Posterior vena cava (tissue), 2 donors: ENCODE results near the gene TAF13. TPM values are rescaled to one million over a fixed set of nuclear protein-coding genes. Genes with fewer than 3 reads are reported as not detected.
A peak's percentile ranks its signal among the peaks of the same experiment; 100 is the strongest.
"Not testable (repeated sequence)": the region's sequence is repeated elsewhere in the genome, so short reads cannot be mapped to it uniquely, and the experiment has no call there.

ENCODE experiments used
- DNase-seq: peaks from one replicate; pipeline ENCODE4 v3.0.0-alpha.2; 2020; ENCODE audit warnings: low spot score
- intact Hi-C, 2 donors: fragments of 100-400 bp; cut with DNase I; formaldehyde crosslinking; loops; one replicate each; pipeline versions ENCODE4 v1.14.1 to v1.14.2; 2022 to 2023
- total RNA-seq, 2 donors: library from RNA; stranded (reverse); fragmentation: NEBNext Ultra II Directional; extraction: Animal tissue kit (Norgen Biotek cat#: 25700); gene quantifications; one replicate each; pipeline ENCODE4 v1.2.1, GENCODE V29; 2021
- donor health status: DM: yes; HTN: yes; CAD: no.
- donor health status: DM: yes; HTN: yes; CAD: no.

Gene TAF13
- total RNA-seq, 2 donors from 2014 or later: 63.3 to 99.1 TPM

DNA sequence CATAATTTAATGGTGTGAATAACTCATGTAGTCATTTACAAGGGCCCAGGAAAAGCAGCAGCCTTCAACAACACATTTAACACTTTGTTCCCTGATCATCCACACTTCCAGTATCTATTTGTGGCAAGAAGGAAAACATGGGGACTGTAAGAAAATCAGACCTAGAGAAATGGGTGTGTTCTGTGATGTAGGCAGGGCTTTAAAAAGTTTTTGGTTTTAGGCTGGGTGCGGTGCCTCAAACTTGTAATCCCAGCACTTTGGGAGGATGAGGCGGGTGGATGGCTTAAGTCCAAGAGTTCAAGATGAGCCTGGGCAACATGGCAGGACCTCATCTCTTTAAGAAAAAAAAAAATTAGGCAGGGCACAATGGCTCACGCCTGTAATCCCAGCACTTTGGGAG lies 19.7 kb downstream of the TAF13 start:
- intact Hi-C loops: no loop called here
- no peak for DNase-seq

DNA sequence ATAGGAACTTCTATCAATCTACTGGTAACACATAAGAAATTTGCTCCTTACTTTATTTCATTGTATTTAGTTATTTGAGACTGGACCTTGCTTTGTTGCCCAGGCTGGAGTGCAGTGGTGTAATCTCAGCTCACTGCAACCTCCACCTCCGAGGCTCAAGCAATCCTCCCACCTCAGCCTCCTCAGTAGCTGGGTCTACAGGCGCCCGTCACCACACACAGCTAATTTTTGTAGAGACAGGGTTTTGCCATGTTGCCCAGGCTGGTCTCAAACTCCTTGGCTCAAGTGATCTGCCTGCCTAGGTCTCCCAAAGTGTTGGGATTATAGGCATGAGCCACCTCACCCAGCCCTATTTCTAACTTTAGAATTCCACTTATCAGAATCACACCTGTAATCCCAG lies 23.7 kb downstream of the TAF13 start:
- DNase-seq, intact Hi-C loops: not testable (repeated sequence)

DNA sequence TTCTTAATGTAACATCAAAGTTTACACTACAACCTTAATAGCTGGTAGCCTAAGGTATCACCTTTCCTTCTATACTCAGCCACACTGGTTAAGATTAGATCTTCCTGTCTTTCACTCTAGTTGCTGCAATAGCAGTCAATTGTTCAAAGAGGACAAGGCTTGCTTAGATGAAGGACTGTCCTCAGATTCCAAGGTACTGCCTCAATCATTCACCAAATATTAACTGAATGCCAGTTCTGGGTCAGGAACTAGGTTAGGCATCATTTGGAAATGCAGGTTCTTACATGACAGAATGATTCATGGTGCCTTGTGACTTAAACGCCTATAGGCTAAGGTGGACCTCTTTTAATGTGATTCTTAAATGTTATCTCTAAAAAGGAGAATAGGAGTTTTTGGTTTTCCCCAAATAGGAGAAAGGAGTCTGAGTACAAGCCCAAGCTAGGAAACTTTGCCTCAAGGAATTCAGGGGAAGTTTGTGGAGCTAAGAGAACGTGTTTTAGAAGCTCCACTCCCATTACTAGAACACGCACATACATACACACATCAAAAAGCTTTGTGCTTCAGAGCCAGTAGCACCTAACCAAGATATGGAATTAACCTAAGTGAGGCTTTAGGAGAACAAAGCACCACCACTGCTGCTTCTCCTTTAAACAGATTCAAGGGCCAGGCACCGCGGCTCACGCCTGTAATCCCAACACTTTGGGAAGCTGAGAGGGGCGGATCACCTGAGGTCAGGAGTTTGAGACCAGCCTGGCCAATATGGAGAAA lies 25.4 kb downstream of the TAF13 start:
- intact Hi-C loops: no loop called here
- DNase-seq: no peak

DNA sequence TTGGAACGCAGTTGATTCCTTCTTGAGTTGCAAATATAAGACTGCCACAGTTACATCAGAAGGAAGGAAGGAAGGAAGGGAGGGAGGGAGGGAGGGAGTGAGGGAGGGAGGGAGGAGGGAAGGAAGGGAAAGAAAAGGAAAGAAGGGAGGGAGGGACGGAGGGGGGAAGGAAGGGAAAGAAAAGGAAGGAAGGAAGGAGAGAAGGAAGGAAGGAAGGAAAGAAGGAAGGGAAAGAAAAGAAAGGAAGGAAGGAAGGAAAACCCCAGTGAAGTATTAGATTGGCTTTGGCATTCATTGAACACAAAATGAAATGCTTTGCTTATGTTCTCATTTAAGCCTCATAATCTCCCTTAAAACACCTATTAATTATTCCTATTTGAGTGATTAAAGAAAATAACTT lies 27.5 kb downstream of the TAF13 start:
- intact Hi-C loops: no loop called here
- no peak for DNase-seq

DNA sequence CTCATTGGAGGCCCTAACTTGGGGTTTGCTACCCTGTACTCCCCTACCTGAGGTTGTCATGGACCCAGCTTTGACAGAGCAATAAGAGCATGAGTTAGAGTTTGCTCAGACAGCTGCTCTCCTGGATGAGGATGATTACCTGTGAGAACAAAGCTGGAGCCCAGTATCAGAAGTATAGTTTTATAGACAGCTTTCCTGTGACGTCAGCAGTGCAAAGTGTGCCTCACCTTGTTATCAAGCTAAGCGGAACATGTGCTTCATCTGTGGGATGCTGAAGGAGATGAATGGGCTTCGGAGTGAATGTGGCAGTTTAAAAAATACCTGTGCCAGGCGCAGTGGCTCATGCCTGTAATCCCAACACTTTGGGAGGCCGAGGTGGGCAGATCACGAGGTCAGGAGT lies 28.5 kb downstream of the TAF13 start:
- intact Hi-C loops: no loop called here
- no peak for DNase-seq

DNA sequence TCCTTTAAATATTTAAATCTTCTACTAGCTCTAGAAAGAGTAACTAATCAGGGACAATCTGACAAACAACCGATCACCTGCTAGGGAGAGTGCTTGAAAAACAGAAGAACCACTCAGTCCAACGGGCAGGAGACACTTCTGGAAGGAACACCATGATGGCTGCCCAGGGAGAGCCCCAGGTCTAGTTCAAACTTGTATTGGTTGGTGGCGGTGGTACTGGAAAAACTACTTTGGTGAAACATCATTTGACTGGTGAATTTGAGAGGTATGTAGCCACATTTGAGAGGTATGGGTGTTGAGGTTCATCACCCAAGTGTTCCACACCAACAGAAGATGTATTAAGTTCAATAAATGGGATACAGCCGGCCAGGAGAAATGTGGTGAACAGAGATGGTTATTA lies 29.1 kb downstream of the TAF13 start:
- intact Hi-C loops: no loop called here
- DNase-seq: no peak

DNA sequence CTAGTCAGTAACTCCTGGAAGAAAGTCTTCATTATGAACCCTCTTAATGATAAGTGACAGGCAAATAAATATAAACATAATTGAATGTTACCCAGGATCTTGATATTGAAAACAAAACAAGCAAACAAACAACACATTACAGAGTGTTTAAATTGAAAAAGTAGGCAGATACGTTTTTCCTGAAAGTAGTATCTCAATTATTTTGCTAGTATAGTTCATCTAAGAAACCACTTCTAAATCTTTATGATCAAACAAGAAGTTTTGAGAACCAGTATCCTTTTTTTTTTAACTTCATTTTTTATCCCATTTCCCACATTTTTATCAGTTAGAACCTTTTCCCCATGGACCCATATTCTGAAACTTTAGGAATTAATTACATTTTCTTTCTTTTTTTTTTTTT lies 30.2 kb downstream of the TAF13 start:
- DNase-seq: no peak
- intact Hi-C loops: no loop called here

DNA sequence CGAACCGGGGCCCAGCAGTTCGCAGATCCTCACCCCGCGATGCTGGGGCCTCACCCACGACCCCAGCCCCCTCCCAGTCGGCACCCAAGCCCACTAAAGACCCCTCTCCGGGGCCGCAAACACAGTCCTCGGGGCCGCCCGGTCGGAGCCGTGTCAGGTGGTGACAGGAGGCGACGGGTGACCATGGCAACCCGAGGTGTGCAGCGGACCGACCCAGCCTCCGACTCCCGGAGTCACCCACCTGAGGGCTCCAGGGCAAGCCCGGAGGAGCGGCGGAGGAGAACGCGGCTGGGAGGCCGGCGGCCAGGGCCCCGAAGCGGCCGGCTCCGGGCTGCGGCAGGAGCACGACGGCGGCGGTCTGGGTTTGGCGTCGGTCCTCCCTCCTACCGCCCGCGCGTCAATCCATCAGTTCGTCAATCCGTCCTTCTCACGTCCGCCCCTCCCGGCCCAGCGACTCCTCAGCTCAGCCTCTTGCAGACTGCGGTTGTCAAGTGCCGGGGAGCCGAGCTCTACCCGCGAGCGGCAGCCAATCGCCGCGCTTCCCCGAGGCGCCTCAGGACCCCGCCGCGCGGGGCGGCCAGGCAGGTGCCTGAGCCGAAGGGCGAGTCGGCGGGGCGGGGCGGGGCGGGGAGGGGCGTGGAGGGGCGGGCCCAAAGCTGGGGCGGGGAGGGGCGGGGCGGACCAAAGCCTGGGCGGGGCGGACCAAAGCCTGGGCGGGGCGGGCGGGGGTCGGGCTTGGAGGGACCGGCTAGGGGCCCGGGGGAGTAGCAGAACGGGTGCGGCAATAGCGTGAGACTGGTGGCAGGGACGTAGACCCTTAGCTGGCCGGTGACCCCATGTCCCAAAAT lies 34.0 kb downstream of the TAF13 start, which contains the start of gene WDR47:
Gene WDR47 (minus strand): TSS at position 482 of the 848 bp plus-strand sequence. CDS start 18,590 bp downstream, outside the sequence.
- intact Hi-C loops: no loop called here
- DNase-seq: peak; percentile 98

DNA sequence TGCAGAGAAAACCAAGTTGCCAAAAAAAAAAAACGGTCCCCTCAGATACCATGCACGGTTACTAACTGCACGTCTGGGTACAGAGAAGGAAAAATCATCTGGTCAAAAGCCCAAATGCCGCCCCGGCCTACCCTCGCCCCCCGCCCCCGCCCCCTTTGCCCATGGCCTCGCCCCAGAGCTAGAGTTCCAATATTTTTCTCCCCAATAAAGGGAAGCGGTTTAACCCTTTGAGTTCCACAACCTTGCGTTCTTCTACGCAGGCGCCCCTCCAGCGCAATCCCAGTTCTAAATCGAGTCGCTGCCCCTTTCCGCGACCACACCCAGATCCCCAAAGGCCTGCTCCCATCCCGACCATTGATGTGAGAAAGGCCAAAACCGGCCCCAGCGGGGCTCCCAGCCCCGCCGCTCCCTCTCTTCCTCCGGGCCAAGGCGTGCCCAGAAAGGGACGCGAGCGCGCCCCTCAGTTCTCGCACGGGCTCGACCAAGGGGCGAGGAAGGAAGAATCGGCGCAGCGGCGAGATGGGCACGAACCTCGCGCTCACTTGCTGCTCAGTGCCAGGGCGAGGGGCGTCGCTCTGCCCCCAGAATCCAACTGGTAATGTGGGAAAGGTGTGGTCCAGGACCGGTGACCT lies 34.7 kb downstream of the TAF13 start:
- intact Hi-C loops: no loop called here
- DNase-seq: peak; percentile 80

DNA sequence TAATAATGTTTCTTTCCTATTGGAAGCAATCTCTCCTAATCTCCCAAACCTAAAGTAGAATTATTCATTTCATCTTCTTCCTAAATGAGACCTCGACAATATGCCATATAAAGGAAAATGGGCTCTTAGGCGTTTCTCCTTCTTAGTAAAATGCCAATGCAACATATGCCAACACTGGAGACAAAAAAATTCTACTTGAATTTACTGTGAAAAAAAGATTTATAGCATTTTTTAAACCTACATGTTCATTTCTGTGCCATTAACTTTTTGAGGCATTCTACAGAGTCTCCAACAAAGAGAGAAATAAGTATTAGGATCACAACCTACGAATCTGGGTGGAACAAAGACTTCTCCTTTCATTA lies 35.2 kb downstream of the TAF13 start:
- intact Hi-C loops: no loop called here
- DNase-seq: no peak

DNA sequence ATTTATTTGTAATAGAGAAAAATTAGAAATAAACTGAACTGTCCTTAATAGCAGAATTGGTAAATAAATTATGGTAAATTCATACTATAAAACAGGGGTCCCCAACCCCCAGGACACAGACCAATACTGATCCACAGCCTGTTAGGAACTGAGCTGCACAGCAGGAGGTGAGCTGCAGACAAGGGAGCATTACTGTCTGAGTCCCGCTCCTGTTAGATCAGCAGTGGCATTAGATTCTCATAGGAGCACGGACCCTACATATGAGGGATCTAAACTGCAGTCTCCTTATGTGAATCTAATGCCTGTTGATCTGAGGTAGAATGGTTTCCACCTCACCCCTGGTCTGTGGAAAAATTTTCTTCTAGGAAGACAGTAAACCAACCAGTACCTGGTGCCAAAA lies 41.4 kb downstream of the TAF13 start:
- no peak for DNase-seq
- intact Hi-C loops: loop anchor here in 1 of 2 donors (10.0 kb wide), 1 partner anchor 710 kb away; the partner anchor contains the start of gene GSTM3

DNA sequence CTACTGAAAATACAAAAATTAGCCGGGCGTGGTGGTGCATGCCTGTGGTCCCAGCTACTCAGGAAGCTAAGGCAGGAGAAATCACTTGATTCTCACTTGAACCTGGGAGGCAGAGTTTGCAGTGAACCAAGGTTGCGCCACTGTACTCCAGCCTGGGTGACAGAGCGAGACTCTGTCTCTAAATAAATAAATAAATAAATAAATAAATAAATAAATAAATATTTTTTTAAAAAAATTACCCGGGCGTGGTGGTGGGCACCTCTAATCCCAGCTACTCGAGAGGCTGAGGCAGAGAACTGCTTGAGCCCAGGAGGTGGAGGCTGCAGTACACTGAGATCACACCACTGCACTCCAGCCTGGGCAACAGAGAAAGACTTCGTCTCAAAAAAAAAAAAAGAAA lies 46.3 kb downstream of the TAF13 start:
- intact Hi-C loops, DNase-seq: not testable (repeated sequence)

DNA sequence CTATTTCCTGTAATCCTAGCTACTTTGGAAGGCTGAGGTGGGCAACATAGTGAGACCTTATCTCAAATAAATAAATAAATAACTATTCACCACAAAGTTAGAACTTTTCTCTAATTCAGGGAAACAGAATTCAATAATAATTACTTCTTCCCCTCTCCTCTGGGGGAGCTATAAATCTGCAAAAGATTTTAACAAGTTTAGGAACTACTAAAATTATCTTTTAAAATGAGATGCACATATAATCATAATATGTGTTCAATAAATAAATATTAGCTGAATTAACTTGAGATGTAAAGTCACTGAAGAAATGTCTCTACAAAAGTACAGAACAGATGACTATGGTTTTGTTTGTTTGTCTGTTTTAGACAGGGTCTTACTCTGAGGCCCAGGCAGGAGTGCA lies 48.0 kb downstream of the TAF13 start:
- no peak for DNase-seq
- intact Hi-C loops: no loop called here

DNA sequence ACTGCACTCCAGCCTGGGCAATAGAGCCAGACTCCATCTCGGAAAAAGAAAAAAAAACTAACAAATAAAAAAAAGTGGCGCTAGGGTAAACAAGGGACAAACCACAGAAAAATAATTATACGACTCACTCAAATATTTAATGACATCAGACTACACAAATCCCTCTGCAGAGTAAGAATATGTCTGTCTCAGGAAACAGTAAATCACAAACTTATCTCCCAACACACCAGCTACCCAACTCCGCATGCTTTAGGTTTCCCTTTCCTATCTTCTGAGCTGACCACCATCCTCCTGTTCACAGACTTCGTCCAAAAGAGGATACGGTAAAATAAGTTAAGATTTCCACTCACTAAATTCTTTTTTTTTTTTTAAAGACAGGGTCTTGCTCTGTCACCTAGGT lies 50.1 kb downstream of the TAF13 start:
- DNase-seq: no peak
- intact Hi-C loops: no loop called here

DNA sequence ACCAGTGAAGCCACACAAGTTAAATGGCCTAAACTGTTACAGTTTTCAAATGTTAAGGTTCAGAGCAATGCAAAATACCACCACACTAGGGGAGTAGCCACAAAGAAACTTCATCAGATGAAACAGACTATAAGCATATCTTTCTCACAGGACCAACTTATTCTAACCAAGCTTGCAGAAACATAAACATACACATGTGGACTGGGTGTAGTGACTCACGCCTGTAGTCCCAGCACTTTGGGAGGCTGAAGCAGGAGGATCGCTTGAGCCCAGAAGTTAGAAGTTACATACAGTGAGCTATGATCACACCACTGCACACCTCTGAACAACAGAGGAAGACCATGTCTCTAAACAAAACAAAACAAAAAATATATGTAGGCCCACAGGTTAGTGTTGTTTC lies 51.2 kb downstream of the TAF13 start:
- intact Hi-C loops: no loop called here
- no peak for DNase-seq

DNA sequence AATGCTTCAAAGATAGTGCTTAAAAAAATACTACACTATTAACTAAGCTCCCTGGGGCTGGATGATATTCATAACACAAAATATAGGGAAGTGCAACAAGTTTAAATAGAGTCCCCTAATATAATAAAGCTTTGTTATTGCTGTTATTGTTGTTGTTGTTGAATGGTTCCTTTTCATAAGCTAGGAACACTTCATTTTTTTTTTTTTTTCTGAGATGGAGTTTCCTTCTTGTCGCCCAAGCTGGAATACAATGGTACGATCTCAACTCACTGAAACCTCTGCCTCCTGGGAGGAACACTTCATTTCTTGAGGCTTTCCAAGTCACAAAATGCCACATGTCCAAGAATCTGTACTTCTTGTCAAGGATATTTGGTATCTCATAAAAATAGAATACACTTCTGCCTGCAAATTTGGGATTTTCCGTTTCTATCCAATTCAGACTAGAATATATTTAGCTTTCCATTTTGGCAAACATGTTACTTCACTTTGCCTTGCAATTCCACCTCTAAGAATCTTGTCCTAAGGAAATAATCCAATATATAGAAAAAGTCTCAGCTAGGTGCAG lies 55.0 kb downstream of the TAF13 start:
- no peak for DNase-seq
- intact Hi-C loops: no loop called here

DNA sequence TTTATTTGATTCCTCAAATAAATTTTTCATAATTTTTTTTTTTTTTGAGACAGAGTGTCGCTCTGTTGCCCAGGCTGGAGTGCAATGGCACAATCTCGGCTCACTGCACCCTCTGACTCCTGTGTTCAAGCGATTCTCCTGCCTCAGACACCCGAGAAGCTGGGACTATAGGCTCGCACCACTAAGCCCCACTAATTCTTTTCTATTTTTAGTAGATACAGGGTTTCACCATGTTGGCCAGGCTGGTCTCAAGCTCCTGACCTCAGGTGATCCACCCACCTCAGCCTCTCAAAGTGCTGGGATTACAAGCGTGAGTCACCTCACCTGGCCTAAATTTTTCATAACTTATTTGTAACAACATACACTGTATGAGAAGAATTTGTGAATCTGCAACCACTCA lies 58.1 kb downstream of the TAF13 start:
- intact Hi-C loops, DNase-seq: not testable (repeated sequence)

DNA sequence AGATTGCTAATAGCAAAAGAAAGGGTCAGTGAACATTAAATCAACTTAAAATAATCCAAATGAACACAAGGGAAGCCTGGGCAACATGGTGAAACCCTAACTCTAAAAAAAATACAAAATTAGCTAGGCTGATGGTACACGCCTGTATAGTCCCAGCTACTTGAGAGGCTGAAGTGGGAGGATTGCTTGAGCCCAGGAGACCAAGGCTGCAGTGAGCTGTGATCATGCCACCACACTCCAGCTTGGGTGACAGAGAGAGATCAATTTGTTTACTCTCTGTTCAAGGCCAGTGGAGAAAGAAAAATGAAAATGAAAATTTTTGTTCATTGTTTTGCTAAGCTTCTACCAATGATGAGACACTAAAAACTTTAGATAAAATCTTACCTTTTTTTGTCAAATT lies 58.7 kb downstream of the TAF13 start:
- intact Hi-C loops: no loop called here
- no peak for DNase-seq
